OCI-LY7 (cell line): Measurements from ENCODE around the gene E2F4. TPM values are rescaled to one million over a fixed set of nuclear protein-coding genes. Genes with fewer than 3 reads are reported as not detected.

Experiments
- BruUV-seq: library from RNA; stranded (reverse); fragments of 400-500 nt; replicated peaks from 2 replicates; lab custom pipeline; 2021; lab: Mats Ljungman, UMichigan
- CTCF ChIA-PET: fragments of 300-600 bp; sonication (Branson Sonifier 250); formaldehyde crosslinking; loops from one replicate; lab custom pipeline; 2022; ENCODE audit warnings: antibody characterized with exemption; ENCODE audit not compliant: unreplicated experiment; lab: Charles Lee
- POLR2A ChIA-PET: fragments of 300-600 bp; sonication (Branson Sonifier 250); formaldehyde crosslinking; loops from one replicate; lab custom pipeline; 2022; ENCODE audit warnings: antibody characterized with exemption; lab: Charles Lee
- DNase-seq: peaks from one replicate; pipeline ENCODE4 v3.0.0-alpha.2; 2015; ENCODE audit warnings: low spot score
- H2AFZ ChIP-seq: fragments of 200-600 bp; sonication (generic), shearing (Covaris generic); 2 replicates; pipeline ENCODE4 v1.6.1; 2014; ENCODE audit warnings: mild to moderate bottlenecking, antibody characterized with exemption, low read length, moderate library complexity
- H3K27ac ChIP-seq: fragments of 200-600 bp; sonication (generic); 2 replicates; pipeline ENCODE4 v1.5.1; 2014; ENCODE audit warnings: mixed run types, low read depth, mild to moderate bottlenecking, moderate library complexity, low read length, inconsistent platforms; ENCODE audit not compliant: poor library complexity, severe bottlenecking
- H3K36me3 ChIP-seq: fragments of 200-600 bp; sonication (generic); 2 replicates; pipeline ENCODE4 v1.6.1; 2014; ENCODE audit warnings: mild to moderate bottlenecking, antibody characterized with exemption, low read length, moderate library complexity, mixed read lengths; ENCODE audit not compliant: insufficient read depth
- H3K4me1 ChIP-seq: fragments of 200-600 bp; sonication (generic); 2 replicates; pipeline ENCODE4 v1.5.1; 2014; ENCODE audit warnings: mild to moderate bottlenecking, low read length; ENCODE audit not compliant: insufficient read depth, poor library complexity, severe bottlenecking
- H3K4me2 ChIP-seq: fragments of 200-600 bp; sonication (generic); 2 replicates; pipeline ENCODE4 v1.6.1; 2014; ENCODE audit warnings: mild to moderate bottlenecking, low read length
- H3K4me3 ChIP-seq: fragments of 200-600 bp; sonication (generic); 2 replicates; pipeline ENCODE4 v1.5.1; 2014; ENCODE audit warnings: mild to moderate bottlenecking, low read depth, low read length; ENCODE audit not compliant: poor library complexity, severe bottlenecking
- H3K79me2 ChIP-seq: fragments of 200-600 bp; sonication (generic); 2 replicates; pipeline ENCODE4 v1.6.1; 2016; ENCODE audit warnings: low read depth, mild to moderate bottlenecking, low read length, moderate library complexity, mixed read lengths; ENCODE audit not compliant: insufficient read depth
- H3K9me2 ChIP-seq: fragments of 200-600 bp; sonication (generic); 2 replicates; pipeline ENCODE4 v1.6.1; 2016; ENCODE audit warnings: mild to moderate bottlenecking, low read length, mixed read lengths; ENCODE audit not compliant: insufficient read depth
- H3K9me3 ChIP-seq: fragments of 200-600 bp; sonication (generic); 2 replicates; pipeline ENCODE4 v1.6.1; 2014; ENCODE audit warnings: mild to moderate bottlenecking, mixed run types, low read length, mixed read lengths
- H4K20me1 ChIP-seq: fragments of 200-600 bp; sonication (generic); 2 replicates; pipeline ENCODE4 v1.6.1; 2014; ENCODE audit warnings: mild to moderate bottlenecking, antibody characterized with exemption, low read length, moderate library complexity, mixed read lengths; ENCODE audit not compliant: insufficient read depth
- EZH2phosphoT487 ChIP-seq: fragments of 200-600 bp; sonication (generic); IDR thresholded peaks from 2 replicates; pipeline ENCODE4 v1.6.1; 2018; ENCODE audit warnings: low read depth, borderline replicate concordance, mild to moderate bottlenecking, mixed run types, antibody characterized with exemption, low read length, moderate library complexity, mixed read lengths
- intact Hi-C: fragments of 100-400 bp; cut with micrococcal nuclease; formaldehyde crosslinking; loops from one replicate; pipeline ENCODE4 v1.10.0; 2022; ENCODE audit not compliant: unreplicated experiment
- total RNA-seq, 2 experiments: library from RNA; depleted of rRNA in 1 of 2; stranded (reverse); fragments of >200 nt in 1 of 2; shearing (Covaris generic) in 1 of 2; gene quantifications; 2 replicates each; pipeline ENCODE4 v1.2.3, GENCODE V29; 2014 to 2022
- TF ChIP-seq, protein P1 (sequence below): fragments of 200-600 bp; sonication (generic); conservative IDR thresholded peaks from 2 replicates; pipeline ENCODE4 v1.5.1; 2014; ENCODE audit warnings: mild to moderate bottlenecking, antibody characterized with exemption, low read length, moderate library complexity, mixed read lengths

The E2F4 gene
- total RNA-seq, 2 experiments from 2014 or later: 124 to 157 TPM

DNA sequence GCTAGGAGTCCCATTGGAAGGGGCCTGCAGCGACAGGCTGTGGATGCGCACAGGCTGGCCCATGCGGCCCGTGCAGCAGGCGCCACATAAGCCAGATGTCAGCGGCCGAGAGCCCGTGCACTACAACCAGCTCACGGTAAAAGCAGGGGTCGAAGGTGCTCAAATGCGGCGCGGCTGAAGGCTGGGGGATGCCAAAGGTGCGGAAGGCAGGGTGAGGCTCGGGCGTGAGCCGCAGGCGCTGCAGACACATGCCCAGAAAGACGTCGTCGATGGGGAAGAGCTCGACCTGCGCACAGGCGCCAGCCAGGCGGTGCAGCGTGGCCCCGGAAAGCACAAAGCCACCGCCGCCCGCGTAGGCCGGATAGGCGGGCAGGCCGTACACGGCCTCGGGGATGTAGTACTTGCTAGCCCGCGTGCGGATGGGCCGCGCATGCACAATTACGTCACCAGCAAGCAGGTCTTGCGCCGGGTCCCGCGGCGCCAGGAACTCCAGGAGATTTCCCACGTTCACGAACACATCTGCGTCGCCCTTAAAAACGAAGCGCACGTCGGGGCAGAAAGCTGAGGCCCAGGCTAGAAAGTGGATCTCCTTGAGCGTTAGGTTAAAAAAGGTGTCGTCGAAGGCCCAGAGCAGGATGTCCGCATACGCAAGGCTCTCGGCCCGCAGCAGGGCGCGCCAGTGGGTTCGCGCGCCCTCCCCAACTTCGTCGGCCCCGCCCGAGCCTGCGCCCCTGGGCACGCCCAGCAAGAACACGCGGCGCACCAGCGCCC, 42.5 kb upstream of the E2F4 start:
- no peaks in the 10 kb centered on the region for H3K9me2 ChIP-seq
- no peak overlapping the region for H3K27ac ChIP-seq
- peaks cover 43% of the 10 kb centered on the region for H3K36me3 ChIP-seq
- no peak for DNase-seq
- H4K20me1 ChIP-seq: no peaks in the 10 kb centered on the region
- no peak for TF ChIP-seq EZH2phosphoT487
- TF ChIP-seq, protein P1, sequence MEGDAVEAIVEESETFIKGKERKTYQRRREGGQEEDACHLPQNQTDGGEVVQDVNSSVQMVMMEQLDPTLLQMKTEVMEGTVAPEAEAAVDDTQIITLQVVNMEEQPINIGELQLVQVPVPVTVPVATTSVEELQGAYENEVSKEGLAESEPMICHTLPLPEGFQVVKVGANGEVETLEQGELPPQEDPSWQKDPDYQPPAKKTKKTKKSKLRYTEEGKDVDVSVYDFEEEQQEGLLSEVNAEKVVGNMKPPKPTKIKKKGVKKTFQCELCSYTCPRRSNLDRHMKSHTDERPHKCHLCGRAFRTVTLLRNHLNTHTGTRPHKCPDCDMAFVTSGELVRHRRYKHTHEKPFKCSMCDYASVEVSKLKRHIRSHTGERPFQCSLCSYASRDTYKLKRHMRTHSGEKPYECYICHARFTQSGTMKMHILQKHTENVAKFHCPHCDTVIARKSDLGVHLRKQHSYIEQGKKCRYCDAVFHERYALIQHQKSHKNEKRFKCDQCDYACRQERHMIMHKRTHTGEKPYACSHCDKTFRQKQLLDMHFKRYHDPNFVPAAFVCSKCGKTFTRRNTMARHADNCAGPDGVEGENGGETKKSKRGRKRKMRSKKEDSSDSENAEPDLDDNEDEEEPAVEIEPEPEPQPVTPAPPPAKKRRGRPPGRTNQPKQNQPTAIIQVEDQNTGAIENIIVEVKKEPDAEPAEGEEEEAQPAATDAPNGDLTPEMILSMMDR: no peak
- H3K4me3 ChIP-seq: no peak overlapping the region
- no peaks in the 10 kb centered on the region for H3K9me3 ChIP-seq
- H3K4me2 ChIP-seq: no peak overlapping the region
- H3K79me2 ChIP-seq: no peaks in the 10 kb centered on the region
- POLR2A ChIA-PET: no interaction called here
- H2AFZ ChIP-seq: no peak overlapping the region
- CTCF ChIA-PET: interaction anchor here (0.5 to 0.9 kb wide), 2 partner anchors 8 to 137 kb away, joined by 3 read pairs; no protein-coding TSS in a partner anchor
- no peaks in the 10 kb centered on the region for H3K4me1 ChIP-seq
- no TSS peak for BruUV-seq
- intact Hi-C loops: no loop called here

DNA sequence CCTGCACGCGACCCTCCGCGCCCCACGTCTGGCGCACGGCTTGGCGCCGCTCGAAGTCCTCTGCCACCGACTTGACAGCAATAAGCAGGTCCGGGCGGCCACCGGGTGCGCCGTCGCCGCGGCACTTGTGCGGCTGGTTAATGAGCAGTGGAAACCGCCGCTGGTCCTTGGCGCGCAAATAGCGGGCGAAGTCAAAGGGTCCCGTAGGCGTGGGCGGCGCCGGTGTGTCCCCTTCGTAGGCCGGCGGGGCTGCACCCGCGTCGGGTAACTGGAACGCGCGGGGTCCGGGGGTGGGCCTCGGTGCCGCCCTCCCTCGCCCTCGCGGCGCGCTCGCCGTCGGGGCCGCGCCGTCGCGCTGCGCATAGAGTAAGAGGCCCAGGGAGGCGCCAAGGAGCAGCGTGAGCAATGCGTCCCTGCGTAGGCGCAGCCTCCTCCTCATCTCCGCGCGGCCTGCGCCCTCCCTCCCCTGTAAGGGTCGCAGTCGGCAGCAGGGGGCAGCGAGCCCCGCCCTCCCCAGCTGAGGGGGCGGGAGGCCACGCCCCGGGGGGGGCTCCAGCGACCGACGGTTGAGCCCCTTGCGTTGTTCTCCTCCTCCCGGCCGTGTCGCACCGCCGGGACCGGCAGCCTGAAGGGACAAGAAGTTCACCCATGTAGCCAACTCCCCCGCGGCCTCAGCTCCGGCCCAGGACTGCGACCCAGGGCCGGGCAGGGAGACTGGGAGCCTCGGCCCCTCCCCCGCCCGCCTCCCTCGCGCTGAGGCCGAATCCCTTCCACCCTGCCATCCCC, 41.7 kb upstream of the E2F4 start:
- Histone ChIP-seq H3K79me2 (no peaks in the 10 kb centered on the region), H3K36me3 (peaks cover 37% of the 10 kb centered on the region), H3K9me2 (no peaks in the 10 kb centered on the region), H4K20me1 (no peaks in the 10 kb centered on the region), H3K27ac (no peak overlapping the region), H3K4me2 (no peak overlapping the region), H3K4me3 (no peak overlapping the region), H2AFZ (no peak overlapping the region), H3K9me3 (no peaks in the 10 kb centered on the region), H3K4me1 (no peaks in the 10 kb centered on the region)
- intact Hi-C loops: no loop called here
- BruUV-seq: no TSS peak
- ChIA-PET CTCF (no interaction called here), POLR2A (no interaction called here)
- DNase-seq: no peak
- TF ChIP-seq, protein P1: no peak
- TF ChIP-seq EZH2phosphoT487: no peak
